HK-2 (cell line): ENCODE measurements around the gene BZW2.
A peak's percentile ranks its signal among the peaks of the same experiment; 100 is the strongest.

Experiments used
- DNase-seq: peaks from one replicate; pipeline ENCODE4 v3.0.0-alpha.2; 2018; ENCODE audit not compliant: unreplicated experiment

The BZW2 gene

GRCh38 chr7:16645593-16646471, at the start of gene BZW2, which contains the start of gene ANKMY2:
Gene BZW2 (plus strand): TSS chr7:16646181. CDS start chr7:16665444, 19,263 bp downstream.
Gene ANKMY2 (minus strand): TSS chr7:16645754. CDS start chr7:16645573, 181 bp downstream.
- peak; percentile 92 for DNase-seq

GRCh38 chr7:16598015-16598414, 48.0 kb upstream of the BZW2 start:
- no peak for DNase-seq

GRCh38 chr7:16599860-16600259, 46.1 kb upstream of the BZW2 start:
- no peak for DNase-seq

GRCh38 chr7:16603633-16604032, 42.3 kb upstream of the BZW2 start:
- DNase-seq: no peak

GRCh38 chr7:16604054-16604453, 41.9 kb upstream of the BZW2 start:
- DNase-seq: no peak

- DNase-seq: no peak
These were observed 39.3 kb upstream of the BZW2 start for GRCh38 chr7:16606704-16607103.

GRCh38 chr7:16609842-16610450, 36.0 kb upstream of the BZW2 start:
- no peak for DNase-seq

- DNase-seq: no peak
These were observed 34.3 kb upstream of the BZW2 start for GRCh38 chr7:16611711-16612110.

GRCh38 chr7:16615228-16615627, 30.8 kb upstream of the BZW2 start:
- DNase-seq: no peak

- no peak for DNase-seq
These were observed 29.9 kb upstream of the BZW2 start for GRCh38 chr7:16616122-16616521.

- DNase-seq: no peak
These were observed 29.4 kb upstream of the BZW2 start for GRCh38 chr7:16616542-16616941.

GRCh38 chr7:16619979-16620408, 26.0 kb upstream of the BZW2 start:
- no peak for DNase-seq

- no peak for DNase-seq
These were observed 19.6 kb upstream of the BZW2 start for GRCh38 chr7:16626388-16626787.

- no peak for DNase-seq
These were observed 18.7 kb upstream of the BZW2 start for GRCh38 chr7:16627236-16627635.

GRCh38 chr7:16630654-16631053, 15.3 kb upstream of the BZW2 start:
- no peak for DNase-seq

- DNase-seq: no peak
These were observed 11.7 kb upstream of the BZW2 start for GRCh38 chr7:16634271-16634738.

GRCh38 chr7:16636555-16637101, 9.4 kb upstream of the BZW2 start:
- no peak for DNase-seq

GRCh38 chr7:16637379-16637778, 8.6 kb upstream of the BZW2 start:
- no peak for DNase-seq

- no peak for DNase-seq
These were observed 7.4 kb upstream of the BZW2 start for GRCh38 chr7:16638282-16639280.

- DNase-seq: no peak
These were observed 1.8 kb upstream of the BZW2 start for GRCh38 chr7:16644157-16644556.
